Smooth muscle cell (in vitro differentiated cells): ENCODE measurements around the gene NR5A1. TPM values are rescaled to one million over a fixed set of nuclear protein-coding genes. Genes with fewer than 3 reads are reported as not detected.

Source experiments
- DNase-seq: peaks from one replicate; lab custom pipeline; 2025; ENCODE audit not compliant: unreplicated experiment; lab: John Stamatoyannopoulos, UW
- H2AFZ ChIP-seq: fragments of 200-600 bp; sonication (generic); 2 replicates; pipeline ENCODE4 v1.6.0; 2016; ENCODE audit warnings: antibody characterized with exemption, low read depth, mild to moderate bottlenecking
- H3F3A ChIP-seq: fragments of 200-600 bp; sonication (generic); 2 replicates; pipeline ENCODE4 v1.6.0; 2017; ENCODE audit warnings: antibody characterized with exemption, low read depth
- H3K27ac ChIP-seq: fragments of 200-600 bp; sonication (generic); 2 replicates; pipeline ENCODE4 v1.5.1; 2016; ENCODE audit warnings: low read depth, mild to moderate bottlenecking
- H3K27me3 ChIP-seq: fragments of 200-600 bp; sonication (generic); 2 replicates; pipeline ENCODE4 v1.6.1; 2016; ENCODE audit warnings: low read depth, mild to moderate bottlenecking
- H3K36me3 ChIP-seq: fragments of 200-600 bp; sonication (generic); 2 replicates; pipeline ENCODE4 v1.5.1; 2016; ENCODE audit warnings: low read depth
- H3K4me1 ChIP-seq: fragments of 200-600 bp; sonication (generic); 2 replicates; pipeline ENCODE4 v1.5.1; 2016; ENCODE audit warnings: low read depth
- H3K4me2 ChIP-seq: fragments of 200-600 bp; sonication (generic); 2 replicates; pipeline ENCODE4 v1.6.0; 2016; ENCODE audit warnings: mild to moderate bottlenecking
- H3K4me3 ChIP-seq: fragments of 200-600 bp; sonication (generic); 2 replicates; pipeline ENCODE4 v1.5.1; 2016; ENCODE audit warnings: mild to moderate bottlenecking
- H3K79me2 ChIP-seq: fragments of 200-600 bp; sonication (generic); 2 replicates; pipeline ENCODE4 v1.6.0; 2016; ENCODE audit warnings: low read depth, mild to moderate bottlenecking
- H3K9ac ChIP-seq: fragments of 200-600 bp; sonication (generic); 2 replicates; pipeline ENCODE4 v1.6.0; 2016; ENCODE audit warnings: low read depth
- H3K9me3 ChIP-seq: fragments of 200-600 bp; sonication (generic); replicated peaks from 2 replicates; pipeline ENCODE4 v1.5.1; 2016; ENCODE audit warnings: low read depth
- H4K20me1 ChIP-seq: fragments of 200-600 bp; sonication (generic); 2 replicates; pipeline ENCODE4 v1.6.0; 2016; ENCODE audit warnings: low read depth
- WGBS: methylation state at CpG from one replicate; pipeline ENCODE4 v1.1.7; 2016; ENCODE audit warnings: low lambda C conversion rate; 5-methylcytosine and 5-hydroxymethylcytosine counted together
- polyA plus RNA-seq: library from polyadenylated mRNA; unstranded; fragments of >200 nt; fragmentation: Nextera tagmentation; extraction: Ambion mirVana; gene quantifications from 2 replicates; pipeline ENCODE4 v1.2.1, GENCODE V29; 2016
- total RNA-seq: library from RNA; depleted of rRNA; stranded (reverse); fragments of >200 nt; gene quantifications from 2 replicates; pipeline ENCODE4 v1.2.3, GENCODE V29; 2014
- TF ChIP-seq, protein P1 (sequence below): fragments of 200-600 bp; sonication (generic); IDR thresholded peaks from 2 replicates; pipeline ENCODE4 v1.5.1; 2017; ENCODE audit warnings: borderline replicate concordance, mild to moderate bottlenecking, antibody characterized with exemption; ENCODE audit not compliant: insufficient read depth, poor library complexity, severe bottlenecking

Gene NR5A1
- total and polyA plus RNA-seq, 2 experiments from 2014 or later: not detected

DNA sequence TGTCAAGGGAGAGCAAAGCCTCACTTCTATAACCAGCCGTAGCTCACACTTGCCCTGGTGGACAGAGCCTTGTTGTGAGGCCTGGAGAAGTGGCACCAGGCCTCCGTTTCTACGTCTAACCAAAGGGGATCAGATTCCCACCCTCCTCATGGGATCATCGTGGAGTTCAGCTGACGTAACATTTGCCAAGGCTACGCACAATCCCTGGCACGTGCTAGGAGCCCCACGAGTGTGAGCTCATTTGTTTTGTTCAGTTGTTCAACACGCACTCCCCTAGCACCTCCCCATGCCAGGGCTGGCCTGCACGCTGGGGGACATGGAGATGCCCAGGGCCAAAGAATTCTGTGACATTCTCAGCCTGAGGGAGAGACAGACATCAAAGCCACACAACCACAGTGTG lies 33.9 kb downstream of the NR5A1 start:
- H3K4me1 ChIP-seq: peaks cover 11% of the 10 kb centered on the region
- H3K36me3 ChIP-seq: no peaks in the 10 kb centered on the region
- no peaks in the 10 kb centered on the region for H3K9me3 ChIP-seq
- peaks cover 6% of the 10 kb centered on the region for H3K27me3 ChIP-seq
- no peak overlapping the region for H3K27ac ChIP-seq
- no peak for DNase-seq
- no peak overlapping the region for H3K9ac ChIP-seq
- no peak overlapping the region for H3K4me2 ChIP-seq
- H2AFZ ChIP-seq: no peak overlapping the region
- no peaks in the 10 kb centered on the region for H3F3A ChIP-seq
- no peaks in the 10 kb centered on the region for H3K79me2 ChIP-seq
- WGBS: 89% methylated on average over 10 of the region's 10 CpGs
- no peaks in the 10 kb centered on the region for H4K20me1 ChIP-seq
- no peak overlapping the region for H3K4me3 ChIP-seq
- TF ChIP-seq, protein P1, sequence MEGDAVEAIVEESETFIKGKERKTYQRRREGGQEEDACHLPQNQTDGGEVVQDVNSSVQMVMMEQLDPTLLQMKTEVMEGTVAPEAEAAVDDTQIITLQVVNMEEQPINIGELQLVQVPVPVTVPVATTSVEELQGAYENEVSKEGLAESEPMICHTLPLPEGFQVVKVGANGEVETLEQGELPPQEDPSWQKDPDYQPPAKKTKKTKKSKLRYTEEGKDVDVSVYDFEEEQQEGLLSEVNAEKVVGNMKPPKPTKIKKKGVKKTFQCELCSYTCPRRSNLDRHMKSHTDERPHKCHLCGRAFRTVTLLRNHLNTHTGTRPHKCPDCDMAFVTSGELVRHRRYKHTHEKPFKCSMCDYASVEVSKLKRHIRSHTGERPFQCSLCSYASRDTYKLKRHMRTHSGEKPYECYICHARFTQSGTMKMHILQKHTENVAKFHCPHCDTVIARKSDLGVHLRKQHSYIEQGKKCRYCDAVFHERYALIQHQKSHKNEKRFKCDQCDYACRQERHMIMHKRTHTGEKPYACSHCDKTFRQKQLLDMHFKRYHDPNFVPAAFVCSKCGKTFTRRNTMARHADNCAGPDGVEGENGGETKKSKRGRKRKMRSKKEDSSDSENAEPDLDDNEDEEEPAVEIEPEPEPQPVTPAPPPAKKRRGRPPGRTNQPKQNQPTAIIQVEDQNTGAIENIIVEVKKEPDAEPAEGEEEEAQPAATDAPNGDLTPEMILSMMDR: no peak

DNA sequence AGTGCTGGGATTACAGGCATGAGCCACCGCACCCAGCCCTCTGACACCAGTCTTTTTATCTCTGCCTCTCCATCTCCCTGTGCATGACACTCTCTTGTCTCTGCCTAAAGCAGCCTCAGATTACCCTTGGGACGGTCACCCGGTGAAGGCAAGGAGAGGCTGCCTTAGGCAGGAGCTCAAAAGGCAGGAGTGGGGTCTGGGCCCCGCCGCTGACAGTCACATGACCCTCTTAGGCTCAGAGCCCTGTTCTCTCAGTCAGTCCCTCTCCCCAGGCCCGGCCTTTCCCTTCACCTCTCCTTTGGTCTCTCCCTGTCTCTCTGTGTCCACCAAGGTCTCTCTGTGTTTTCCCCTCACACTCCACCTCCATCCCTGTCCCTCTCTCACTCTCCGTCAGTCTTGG lies 34.4 kb downstream of the NR5A1 start:
- Histone ChIP-seq H3K4me2 (no peak overlapping the region), H3K79me2 (no peaks in the 10 kb centered on the region), H3K4me3 (no peak overlapping the region), H3K4me1 (peaks cover 6% of the 10 kb centered on the region), H3K9me3 (no peaks in the 10 kb centered on the region), H3K27me3 (peaks cover 2% of the 10 kb centered on the region), H2AFZ (no peak overlapping the region), H3F3A (no peaks in the 10 kb centered on the region), H3K36me3 (no peaks in the 10 kb centered on the region), H4K20me1 (no peaks in the 10 kb centered on the region), H3K9ac (no peak overlapping the region), H3K27ac (no peak overlapping the region)
- 78% methylated on average over 7 of the region's 7 CpGs for whole genome bisulfite sequencing
- TF ChIP-seq, protein P1: no peak
- no peak for DNase-seq

DNA sequence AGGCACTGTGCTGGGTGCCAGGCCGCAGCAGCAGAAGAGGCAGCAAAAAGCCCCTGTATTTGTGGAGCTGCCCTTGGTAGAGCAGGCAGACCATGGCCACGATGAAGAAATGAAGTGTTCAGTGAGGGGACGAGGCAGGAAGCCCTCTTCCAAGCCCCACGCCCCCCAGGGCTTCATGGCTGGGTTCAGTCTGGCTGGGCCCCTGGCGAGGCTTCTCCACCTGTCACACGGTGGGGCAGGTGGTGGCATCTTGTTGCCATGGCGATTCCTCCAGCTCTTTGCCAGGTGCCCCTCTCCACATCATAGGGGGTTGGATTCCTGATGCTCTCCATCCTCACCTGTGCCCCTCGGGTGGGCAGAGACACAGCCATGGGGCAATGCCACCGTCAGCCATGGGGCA lies 35.4 kb downstream of the NR5A1 start:
- Histone ChIP-seq H3K4me1 (no peaks in the 10 kb centered on the region), H3K4me3 (no peak overlapping the region), H3K27me3 (no peaks in the 10 kb centered on the region), H4K20me1 (no peaks in the 10 kb centered on the region), H3K79me2 (no peaks in the 10 kb centered on the region), H3K4me2 (no peak overlapping the region), H3F3A (no peaks in the 10 kb centered on the region), H3K9me3 (no peaks in the 10 kb centered on the region), H3K36me3 (no peaks in the 10 kb centered on the region), H3K9ac (no peak overlapping the region), H3K27ac (no peak overlapping the region), H2AFZ (no peak overlapping the region)
- DNase-seq: no peak
- 89% methylated on average over 9 of the region's 9 CpGs for WGBS
- TF ChIP-seq, protein P1: no peak

DNA sequence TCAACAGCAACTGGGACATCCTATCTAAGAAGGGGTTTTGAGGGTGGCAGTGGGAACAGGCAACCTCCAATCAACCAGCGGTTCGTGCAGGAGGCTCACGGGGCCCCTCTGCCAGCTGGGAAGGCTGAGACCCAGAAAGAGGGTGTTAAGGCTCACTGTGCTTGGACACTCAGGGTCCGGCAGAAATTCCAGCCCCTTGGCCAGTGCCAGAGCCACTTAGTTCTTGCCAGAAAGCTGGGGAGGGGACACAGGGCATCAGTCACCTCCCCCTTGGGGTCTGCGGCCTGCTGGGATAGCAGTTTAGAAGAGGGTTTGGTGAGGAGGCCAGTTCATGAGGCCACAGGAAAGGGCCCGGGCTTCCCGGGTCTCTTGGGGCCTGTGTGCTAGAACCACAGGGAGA lies 36.5 kb downstream of the NR5A1 start:
- Histone ChIP-seq H3F3A (no peaks in the 10 kb centered on the region), H3K9ac (no peak overlapping the region), H3K27me3 (no peaks in the 10 kb centered on the region), H3K9me3 (no peaks in the 10 kb centered on the region), H3K36me3 (no peaks in the 10 kb centered on the region), H3K27ac (no peak overlapping the region), H3K4me1 (no peaks in the 10 kb centered on the region), H4K20me1 (no peaks in the 10 kb centered on the region), H3K79me2 (no peaks in the 10 kb centered on the region), H3K4me3 (no peak overlapping the region), H3K4me2 (no peak overlapping the region), H2AFZ (no peak overlapping the region)
- TF ChIP-seq, protein P1: no peak
- WGBS: 93% methylated on average over 7 of the region's 7 CpGs
- no peak for DNase-seq
